Measurements from ENCODE around the gene PAX1. TPM values are rescaled to one million over a fixed set of nuclear protein-coding genes. Genes with fewer than 3 reads are reported as not detected.

The PAX1 gene
- total RNA-seq: not detected

GRCh38 chr20:21705575-21706260, at the start of gene PAX1:
PAX1 (plus strand) TSS chr20:21705664; CDS start chr20:21705713, 49 bp downstream.
- no peak within 1 kb of the TSS for H3K4me3 ChIP-seq
- WGBS, 2 donors (ENCODE audit: low coverage in 1 of 2): 0 to 3% methylated on average over 6 to 7 of the region's 73 CpGs
- TF ChIP-seq EP300 (IDR thresholded peaks at IDR 0.05): no peak
- TF ChIP-seq, protein P1, sequence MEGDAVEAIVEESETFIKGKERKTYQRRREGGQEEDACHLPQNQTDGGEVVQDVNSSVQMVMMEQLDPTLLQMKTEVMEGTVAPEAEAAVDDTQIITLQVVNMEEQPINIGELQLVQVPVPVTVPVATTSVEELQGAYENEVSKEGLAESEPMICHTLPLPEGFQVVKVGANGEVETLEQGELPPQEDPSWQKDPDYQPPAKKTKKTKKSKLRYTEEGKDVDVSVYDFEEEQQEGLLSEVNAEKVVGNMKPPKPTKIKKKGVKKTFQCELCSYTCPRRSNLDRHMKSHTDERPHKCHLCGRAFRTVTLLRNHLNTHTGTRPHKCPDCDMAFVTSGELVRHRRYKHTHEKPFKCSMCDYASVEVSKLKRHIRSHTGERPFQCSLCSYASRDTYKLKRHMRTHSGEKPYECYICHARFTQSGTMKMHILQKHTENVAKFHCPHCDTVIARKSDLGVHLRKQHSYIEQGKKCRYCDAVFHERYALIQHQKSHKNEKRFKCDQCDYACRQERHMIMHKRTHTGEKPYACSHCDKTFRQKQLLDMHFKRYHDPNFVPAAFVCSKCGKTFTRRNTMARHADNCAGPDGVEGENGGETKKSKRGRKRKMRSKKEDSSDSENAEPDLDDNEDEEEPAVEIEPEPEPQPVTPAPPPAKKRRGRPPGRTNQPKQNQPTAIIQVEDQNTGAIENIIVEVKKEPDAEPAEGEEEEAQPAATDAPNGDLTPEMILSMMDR (IDR thresholded peaks at IDR 0.05): no peak
- no peak for TF ChIP-seq POLR2AphosphoS5 (IDR thresholded peaks at IDR 0.05)
- no peak for TF ChIP-seq POLR2A (IDR thresholded peaks at IDR 0.05)
- ATAC-seq: no peak
- H3K36me3 ChIP-seq: no peaks in the 10 kb centered on the region
- H3K27ac ChIP-seq: no peak within 1 kb of the TSS
- H3K9me3 ChIP-seq: no peaks in the 10 kb centered on the region
- H3K27me3 ChIP-seq: peaks cover 100% of the 10 kb centered on the region
- peaks cover 0 to 52% (median 9%) of the 10 kb centered on the region in 3 donors for H3K4me1 ChIP-seq

DNA sequence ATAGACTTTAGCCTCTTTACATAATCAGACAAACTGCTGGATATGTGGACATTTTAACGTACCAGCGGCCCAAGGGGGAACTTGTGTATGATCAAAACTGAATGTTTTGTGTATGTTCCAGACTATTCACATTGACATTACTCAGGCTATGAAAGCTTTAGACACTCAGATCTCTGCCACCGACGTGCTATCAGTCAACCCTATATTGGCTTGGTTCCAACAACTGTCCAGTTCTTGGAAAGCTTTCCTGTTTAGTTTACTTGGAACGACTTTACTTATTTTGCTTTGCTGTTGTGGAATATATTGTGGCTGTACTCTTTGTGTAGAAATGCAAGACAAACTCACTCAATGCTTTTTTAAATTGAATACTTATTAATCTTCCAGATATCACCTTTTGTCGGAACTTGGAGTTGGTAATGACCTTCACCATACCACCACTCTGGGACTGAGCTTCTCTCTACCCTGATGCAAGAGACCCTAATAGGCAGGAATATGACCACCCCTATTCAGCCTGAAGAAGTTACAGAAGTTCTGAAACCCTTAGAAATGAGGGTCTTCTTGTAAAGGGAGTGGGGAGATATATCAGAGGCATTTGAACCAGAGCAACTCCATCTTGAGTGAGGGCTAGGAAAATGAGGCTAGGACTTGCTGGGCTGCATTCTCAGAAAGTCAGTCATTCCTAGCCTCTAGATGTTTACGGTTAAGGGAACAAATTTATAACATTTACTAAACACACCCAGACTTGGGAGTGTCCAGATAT, 49.0 kb upstream of the PAX1 start:
- H3K27me3 ChIP-seq: peaks cover 6% of the 10 kb centered on the region
- no peaks in the 10 kb centered on the region for H3K4me1 ChIP-seq
- no peaks in the 10 kb centered on the region for H3K36me3 ChIP-seq
- TF ChIP-seq POLR2A (IDR thresholded peaks at IDR 0.05) (no peak), POLR2AphosphoS5 (IDR thresholded peaks at IDR 0.05) (no peak)
- TF ChIP-seq, protein P1 (IDR thresholded peaks at IDR 0.05): no peak
- no peak overlapping the region for H3K4me3 ChIP-seq
- ATAC-seq: no peak
- no peak overlapping the region for H3K27ac ChIP-seq
- H3K9me3 ChIP-seq: no peaks in the 10 kb centered on the region
- 45 to 57% methylated on average over 7 of the region's 7 CpGs for WGBS, 2 donors (ENCODE audit: low coverage in 1 of 2)

DNA sequence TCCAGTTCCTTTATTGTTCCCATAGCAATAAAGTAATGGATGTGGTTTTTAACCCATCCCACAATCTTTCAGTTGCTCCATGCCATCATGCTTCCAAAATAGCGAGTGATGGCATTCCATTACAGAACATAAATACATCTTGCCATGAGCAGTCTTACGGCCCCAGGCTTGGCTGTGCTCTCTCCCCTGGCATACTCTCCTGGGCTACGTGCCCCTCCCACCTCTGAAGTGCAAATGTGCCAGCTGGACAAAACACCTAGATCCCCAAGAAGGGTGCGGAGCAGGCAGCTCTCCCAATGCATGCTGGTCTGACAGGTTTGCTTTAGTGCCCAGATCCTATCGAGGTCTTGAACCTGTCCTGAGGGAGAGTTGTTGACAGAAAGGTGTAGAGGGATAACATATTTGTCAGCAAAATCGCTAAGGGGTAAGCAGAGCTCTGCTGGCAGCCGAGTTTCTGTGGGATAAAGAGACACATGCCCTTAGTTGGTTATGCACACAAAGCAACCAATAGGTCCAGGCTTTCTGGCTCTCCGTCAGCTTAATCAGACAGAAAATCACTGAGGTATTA, 43.9 kb upstream of the PAX1 start:
- WGBS, 2 donors (ENCODE audit: low coverage in 1 of 2): 40 to 52% methylated on average over 3 to 7 of the region's 8 CpGs
- H3K27ac ChIP-seq: no peak overlapping the region
- H3K4me3 ChIP-seq: no peak overlapping the region
- TF ChIP-seq POLR2A (IDR thresholded peaks at IDR 0.05) (no peak), EP300 (IDR thresholded peaks at IDR 0.05) (no peak), POLR2AphosphoS5 (IDR thresholded peaks at IDR 0.05) (no peak)
- TF ChIP-seq, protein P1 (IDR thresholded peaks at IDR 0.05): no peak
- H3K27me3 ChIP-seq: peaks cover 6% of the 10 kb centered on the region
- no peak for ATAC-seq
- H3K4me1 ChIP-seq: no peaks in the 10 kb centered on the region
- no peaks in the 10 kb centered on the region for H3K36me3 ChIP-seq
- no peaks in the 10 kb centered on the region for H3K9me3 ChIP-seq

- no peaks in the 10 kb centered on the region for H3K27me3 ChIP-seq
- no peak overlapping the region for H3K27ac ChIP-seq
- H3K9me3 ChIP-seq: no peaks in the 10 kb centered on the region
- no peak overlapping the region for H3K4me3 ChIP-seq
- no peaks in the 10 kb centered on the region for H3K36me3 ChIP-seq
- WGBS, 2 donors (ENCODE audit: low coverage in 1 of 2): 75% methylated on average over 2 of the region's 2 CpGs
- TF ChIP-seq POLR2A (IDR thresholded peaks at IDR 0.05) (no peak), POLR2AphosphoS5 (IDR thresholded peaks at IDR 0.05) (no peak), EP300 (IDR thresholded peaks at IDR 0.05) (no peak)
- TF ChIP-seq, protein P1 (IDR thresholded peaks at IDR 0.05): no peak
- H3K4me1 ChIP-seq: no peaks in the 10 kb centered on the region
- ATAC-seq: no peak
Measured at GRCh38 chr20:21663465-21663864, 42.0 kb upstream of the PAX1 start.
